Measurements from ENCODE around the gene ERMP1. TPM values are rescaled to one million over a fixed set of nuclear protein-coding genes. Genes with fewer than 3 reads are reported as not detected.
A peak's percentile ranks its signal among the peaks of the same experiment; 100 is the strongest.
"Not testable (repeated sequence)": the region's sequence is repeated elsewhere in the genome, so short reads cannot be mapped to it uniquely, and the experiment has no call there.

Gene ERMP1, protein sequence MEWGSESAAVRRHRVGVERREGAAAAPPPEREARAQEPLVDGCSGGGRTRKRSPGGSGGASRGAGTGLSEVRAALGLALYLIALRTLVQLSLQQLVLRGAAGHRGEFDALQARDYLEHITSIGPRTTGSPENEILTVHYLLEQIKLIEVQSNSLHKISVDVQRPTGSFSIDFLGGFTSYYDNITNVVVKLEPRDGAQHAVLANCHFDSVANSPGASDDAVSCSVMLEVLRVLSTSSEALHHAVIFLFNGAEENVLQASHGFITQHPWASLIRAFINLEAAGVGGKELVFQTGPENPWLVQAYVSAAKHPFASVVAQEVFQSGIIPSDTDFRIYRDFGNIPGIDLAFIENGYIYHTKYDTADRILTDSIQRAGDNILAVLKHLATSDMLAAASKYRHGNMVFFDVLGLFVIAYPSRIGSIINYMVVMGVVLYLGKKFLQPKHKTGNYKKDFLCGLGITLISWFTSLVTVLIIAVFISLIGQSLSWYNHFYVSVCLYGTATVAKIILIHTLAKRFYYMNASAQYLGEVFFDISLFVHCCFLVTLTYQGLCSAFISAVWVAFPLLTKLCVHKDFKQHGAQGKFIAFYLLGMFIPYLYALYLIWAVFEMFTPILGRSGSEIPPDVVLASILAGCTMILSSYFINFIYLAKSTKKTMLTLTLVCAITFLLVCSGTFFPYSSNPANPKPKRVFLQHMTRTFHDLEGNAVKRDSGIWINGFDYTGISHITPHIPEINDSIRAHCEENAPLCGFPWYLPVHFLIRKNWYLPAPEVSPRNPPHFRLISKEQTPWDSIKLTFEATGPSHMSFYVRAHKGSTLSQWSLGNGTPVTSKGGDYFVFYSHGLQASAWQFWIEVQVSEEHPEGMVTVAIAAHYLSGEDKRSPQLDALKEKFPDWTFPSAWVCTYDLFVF
- total RNA-seq, result 61.3 TPM

DNA sequence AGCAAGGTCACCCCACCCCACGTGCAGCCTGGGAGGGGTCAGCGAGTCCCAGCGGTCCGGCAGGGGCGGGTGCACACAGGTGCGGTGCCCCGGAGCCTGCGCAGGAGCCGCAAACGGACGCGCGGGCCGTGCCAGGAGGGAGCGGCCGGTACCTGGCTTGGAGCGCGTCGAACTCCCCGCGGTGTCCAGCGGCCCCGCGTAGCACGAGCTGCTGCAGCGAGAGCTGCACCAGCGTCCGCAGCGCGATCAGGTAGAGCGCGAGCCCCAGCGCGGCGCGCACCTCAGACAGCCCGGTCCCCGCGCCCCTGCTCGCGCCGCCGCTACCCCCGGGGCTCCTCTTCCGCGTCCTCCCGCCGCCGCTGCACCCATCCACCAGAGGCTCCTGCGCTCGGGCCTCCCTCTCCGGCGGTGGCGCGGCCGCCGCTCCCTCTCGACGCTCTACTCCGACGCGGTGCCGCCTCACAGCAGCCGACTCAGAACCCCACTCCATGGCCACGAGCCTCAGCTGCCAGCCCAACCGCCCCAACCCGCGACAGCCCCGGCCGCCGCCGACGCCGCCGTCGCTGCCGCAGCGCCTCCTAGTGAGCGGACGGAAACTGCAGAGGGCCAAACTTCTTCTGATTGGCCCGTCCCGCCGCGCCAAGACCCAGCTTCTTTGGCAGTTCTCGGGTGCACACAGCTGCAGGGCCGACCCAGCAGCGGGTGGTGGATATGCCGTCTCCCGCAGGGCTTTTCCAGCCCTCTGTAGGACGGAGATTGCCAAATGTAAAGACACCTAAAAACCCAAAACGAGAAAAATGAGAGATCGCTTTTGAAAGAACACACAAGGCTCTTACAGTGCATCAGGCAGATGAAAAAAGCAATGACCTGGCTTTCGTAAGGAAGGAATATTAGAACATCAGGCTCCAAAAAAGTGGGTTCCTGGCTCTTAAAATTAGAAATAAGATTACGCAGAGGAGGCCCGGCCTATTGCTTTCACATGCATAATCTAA is at the start of gene ERMP1:
Gene ERMP1 (minus strand): TSS at position 580 of the 992 bp plus-strand sequence. CDS start 90 bp downstream, at position 490.
- peak; percentile 90 for DNase-seq (ENCODE audit: low spot score)

DNA sequence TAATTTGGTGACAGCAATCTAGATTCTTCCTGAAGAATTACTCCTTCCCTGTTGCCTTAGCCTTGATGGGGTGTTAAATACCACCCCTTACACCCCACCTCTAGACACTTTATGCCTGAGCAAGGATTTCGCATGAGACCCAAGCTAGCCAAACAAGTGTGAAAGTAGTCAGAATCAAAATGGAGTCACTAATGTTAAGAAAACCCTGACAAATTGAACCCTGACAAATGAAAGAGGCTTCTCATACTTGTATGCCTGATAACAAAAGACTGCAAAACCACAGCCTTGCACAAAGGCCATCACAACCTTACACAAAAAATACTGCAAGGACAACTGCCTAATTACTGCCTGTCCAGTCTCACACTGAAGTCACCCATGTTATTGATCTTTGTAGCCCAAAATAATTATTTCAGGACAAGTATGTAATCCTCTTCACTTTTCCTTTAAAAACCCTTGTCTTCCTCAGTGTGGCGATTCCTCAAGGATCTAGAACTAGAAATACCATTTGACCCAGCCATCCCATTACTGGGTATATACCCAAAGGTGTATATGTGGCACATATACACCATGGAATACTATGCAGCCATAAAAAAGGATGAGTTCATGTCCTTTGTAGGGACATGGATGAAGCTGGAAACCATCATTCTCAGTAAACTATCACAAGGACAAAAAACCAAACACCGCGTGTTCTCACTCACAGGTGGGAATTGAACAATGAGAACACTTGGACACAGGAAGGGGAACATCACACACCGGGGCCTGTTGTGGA is 49.5 kb upstream of the ERMP1 start:
- DNase-seq (ENCODE audit: low spot score), result not testable (repeated sequence)

DNA sequence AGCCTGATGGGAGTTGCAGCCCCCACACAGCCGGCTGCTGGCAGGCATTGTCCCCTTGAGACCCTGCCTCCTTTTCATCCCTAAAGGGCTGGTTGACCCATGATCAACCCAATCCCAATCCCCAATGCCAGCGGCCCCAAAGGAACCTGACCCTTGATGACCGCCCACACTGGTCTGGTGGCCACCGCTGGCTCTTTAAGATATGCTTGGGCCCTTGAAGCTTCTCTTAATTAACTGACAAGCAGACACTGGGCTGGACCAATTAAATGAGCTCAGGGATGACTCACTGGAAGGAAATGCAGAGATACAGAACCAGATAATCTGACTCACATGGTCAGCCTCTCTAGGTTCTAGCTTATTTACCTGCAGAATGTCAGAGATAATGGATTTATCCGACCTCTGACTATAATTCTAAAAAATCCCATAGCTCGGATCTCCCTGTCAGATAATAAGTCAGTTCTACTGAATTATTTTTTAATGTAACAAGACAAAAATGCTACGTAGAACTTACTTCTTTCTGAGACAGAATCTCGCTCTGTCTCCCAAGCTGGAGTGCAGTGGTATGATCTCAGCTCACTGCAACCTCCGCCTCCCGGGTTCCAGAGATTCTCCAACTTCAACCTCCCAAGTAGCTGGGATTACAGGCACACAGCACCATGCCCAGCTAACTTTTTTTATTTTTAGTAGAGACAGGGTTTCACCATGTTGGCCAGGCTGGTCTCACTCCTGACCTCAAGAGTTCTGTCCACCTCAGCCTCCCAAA is 46.7 kb upstream of the ERMP1 start:
- peak; percentile 33 for DNase-seq (ENCODE audit: low spot score)

DNA sequence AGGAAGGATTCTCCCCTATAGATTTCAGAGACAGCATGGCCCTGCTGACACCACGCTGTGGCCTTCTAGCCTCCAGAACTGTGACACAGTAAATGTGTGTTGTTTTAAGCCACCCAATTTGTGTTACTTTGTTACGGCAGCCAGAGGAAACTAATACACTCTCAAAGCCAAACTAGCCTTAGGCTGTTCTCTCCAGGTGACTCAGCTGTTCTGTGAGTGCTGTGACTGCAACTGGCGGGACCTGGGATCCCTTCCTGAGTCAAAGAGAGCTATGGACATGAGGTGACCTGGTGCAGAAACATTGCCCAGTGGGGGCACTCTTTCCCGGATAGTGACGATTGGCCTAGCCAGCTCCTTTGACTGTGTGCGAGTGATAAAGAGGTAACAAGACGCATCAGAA is 43.8 kb upstream of the ERMP1 start:
- DNase-seq (ENCODE audit: low spot score), result no peak

DNA sequence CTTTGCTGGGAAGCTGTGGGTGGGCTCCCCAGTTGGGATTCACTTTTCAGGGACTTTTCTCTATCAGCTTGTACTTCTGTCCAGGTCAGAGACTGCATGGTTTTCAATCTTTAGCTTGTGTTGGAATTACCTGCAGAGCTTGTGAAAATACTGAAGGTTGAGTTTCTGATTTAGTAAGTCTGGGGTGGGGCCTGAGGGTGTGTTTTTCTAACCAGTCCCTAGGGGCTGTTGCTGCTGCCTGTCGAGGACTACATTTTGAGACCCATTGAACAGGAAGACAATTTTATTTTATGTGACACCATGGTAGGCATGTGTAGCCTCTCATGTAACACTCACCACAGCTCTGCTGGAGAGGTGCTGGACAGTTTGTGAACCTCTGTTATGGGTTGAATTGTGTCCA is 43.1 kb upstream of the ERMP1 start:
- DNase-seq (ENCODE audit: low spot score), result no peak

DNA sequence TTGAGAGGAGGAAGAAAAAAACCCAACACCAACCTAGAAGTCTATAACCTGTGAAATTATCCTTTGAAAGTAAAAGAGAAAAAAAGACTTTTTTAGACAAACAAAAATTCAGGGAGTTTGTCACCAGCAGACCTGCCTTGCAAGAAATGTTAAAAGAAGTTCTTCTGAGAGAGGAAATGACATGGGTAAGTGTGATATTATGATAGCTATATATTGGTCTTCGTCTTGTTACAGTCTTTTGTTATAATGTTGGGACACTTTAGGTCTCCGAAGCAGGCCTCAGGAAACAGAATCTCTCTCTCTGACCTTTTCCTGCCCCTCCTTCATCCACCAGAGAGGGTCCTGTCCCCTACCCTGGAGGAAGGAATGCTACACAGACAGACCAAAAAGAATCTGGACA is 41.1 kb upstream of the ERMP1 start:
- DNase-seq (ENCODE audit: low spot score), result no peak

DNA sequence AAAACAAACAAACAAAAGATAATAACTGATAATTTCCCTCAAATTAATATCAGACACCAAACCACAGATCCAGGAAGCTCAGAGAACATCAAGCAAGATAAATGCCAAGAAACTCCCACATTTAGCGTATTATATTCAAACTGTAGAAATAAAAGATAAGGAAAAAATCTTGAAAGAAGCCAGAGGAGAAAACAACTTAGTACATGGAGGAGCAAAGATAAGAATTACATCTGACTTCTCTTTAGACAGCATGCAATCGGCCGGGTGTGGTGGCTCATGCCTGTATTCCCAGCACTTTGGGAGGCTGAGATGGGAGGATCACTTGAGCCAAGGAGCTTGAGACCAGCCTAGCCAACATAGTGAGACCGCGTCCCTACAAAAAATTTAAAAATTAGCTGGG is 40.5 kb upstream of the ERMP1 start:
- no peak for DNase-seq (ENCODE audit: low spot score)

DNA sequence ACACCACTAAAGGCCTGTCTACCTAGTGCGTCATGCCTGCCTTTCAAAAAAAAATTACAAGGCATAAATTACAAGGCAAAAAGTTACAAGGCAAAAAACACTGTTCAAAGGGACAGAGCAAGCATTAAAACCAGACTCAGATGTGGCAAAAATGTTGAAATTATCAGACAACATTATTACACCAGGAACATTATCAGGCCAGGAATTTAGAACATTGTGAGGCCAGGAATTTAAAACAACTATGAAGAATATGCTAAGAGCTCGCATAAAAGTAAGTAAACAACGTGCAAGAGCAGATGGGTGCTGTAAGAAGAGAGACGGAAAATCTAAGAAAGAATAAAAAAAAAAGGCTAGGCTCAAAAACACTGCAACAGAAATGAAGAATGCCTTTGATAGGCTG is 39.6 kb upstream of the ERMP1 start:
- no peak for DNase-seq (ENCODE audit: low spot score)

DNA sequence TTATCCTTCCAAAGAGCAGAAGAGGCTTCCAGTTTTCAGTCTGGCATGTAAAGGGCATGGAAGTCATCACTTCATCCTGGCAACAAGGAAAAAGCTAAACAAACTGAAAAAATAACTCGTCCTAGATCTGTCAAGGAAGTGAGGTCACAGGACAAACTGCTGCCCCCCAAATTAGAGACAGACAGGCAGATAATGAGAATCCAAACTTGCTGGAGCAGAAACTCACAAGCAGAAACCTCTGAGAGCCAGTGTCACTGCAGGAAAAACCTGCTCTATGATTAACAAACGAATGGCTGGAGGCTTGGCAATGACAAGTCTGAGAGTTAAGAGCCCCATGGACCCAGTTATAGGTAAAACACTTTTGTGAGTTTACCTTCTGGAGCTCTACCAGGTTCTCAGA is 38.9 kb upstream of the ERMP1 start:
- DNase-seq (ENCODE audit: low spot score), result no peak

DNA sequence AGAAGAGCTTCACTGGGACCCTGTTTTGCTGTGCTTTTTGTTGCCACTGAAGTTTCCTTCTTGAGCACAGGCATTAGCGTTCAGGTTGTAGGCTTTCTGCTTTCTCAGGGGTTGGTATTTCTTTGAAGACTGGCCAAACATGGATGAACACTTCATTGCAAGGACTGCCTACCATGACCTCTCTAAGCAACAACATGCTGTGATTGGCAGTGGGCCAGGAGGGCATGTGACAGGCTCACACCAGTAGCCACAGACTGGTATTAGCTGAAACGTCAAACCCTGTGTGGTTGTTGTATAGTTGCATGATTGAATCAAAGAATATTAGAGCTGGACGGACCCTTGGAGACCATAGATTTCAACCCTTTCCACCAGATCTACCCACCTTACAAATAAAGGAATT is 37.8 kb upstream of the ERMP1 start:
- peak; percentile 55 for DNase-seq (ENCODE audit: low spot score)

DNA sequence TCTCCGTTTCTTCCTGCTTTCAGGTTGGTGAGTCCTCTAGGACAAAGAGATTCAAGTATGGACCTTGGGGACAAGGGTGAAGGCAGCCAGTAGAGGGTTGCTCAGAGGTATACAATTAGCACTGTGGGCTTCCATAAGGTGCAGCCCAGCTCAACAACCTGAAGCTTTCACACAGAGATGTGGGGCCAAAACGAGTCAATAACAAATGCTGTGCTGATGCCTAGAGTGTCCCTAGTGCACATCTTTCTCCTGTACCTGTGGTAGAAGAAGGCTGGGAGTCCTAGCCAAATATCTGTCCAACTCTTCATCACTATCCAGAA is 37.1 kb upstream of the ERMP1 start:
- no peak for DNase-seq (ENCODE audit: low spot score)

DNA sequence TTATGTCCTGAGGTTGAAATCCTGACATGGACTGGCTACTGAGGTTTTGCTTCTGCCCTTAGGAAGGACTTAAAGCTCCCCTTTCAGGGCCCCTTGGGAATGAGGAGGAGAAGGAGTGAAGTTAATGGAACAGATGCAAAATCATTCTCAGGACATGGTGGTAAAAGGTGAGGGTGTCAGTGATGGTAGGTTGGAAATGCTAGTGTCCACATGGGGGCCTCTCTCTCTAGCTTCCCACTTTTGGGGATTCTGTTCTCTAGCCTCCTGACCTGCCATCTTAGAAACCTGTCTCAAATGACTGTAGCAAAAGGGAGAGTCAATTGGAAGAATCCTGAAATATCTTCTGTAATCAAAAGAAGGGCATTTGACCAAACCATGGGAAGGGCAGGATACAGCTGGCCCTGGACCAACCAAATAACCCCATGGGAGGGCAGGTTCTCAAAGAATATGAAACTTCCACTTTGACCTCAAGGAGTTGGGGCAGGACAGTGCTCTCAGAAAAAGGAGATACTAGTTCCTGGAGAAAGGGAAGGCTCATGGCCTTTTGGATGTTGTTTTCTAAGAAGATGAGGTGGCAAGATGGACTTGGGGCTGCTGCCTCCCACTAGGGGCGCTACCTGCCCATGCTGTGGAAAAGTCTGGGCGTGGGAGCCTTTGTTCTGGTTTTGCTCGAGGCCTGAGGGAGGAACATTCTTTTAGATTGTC is 36.5 kb upstream of the ERMP1 start:
- DNase-seq (ENCODE audit: low spot score), result no peak

DNA sequence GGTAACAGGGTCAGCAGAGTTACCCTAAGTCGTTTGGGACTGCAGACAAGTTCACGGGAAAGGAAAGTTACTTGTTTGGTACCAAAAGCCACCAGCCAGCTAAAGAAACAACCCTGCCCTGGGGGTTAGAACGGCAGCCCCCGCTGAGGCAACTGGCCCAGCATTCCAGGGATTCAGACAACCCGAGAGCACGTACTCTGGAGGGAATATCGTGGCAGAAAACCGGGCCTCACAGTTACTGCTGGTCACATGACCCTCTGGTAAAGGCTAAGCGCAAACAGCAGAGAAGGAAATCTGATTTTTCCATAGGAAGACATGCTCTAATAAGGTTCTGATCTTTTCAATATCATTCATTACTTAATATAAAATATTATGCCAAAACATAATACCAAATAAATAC is 35.3 kb upstream of the ERMP1 start:
- no peak for DNase-seq (ENCODE audit: low spot score)

DNA sequence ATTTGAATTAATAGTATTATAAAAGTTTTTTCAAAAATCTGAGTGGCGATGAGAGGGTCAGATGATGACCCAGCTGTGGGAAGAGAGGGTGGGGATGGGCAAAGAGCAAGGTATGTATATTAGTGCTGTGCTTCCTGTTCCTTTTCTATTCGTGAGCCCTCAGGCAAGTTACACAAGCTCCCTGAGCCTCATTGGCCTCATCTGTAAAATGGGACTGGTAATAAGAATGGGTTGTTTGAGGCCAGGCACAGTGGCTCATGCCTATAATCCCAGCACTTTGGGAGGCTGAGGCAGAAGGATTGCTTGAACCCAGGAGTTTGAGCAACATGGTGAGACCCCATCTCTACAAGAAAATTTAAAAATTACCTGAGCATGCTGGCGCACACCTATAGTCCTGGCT is 33.8 kb upstream of the ERMP1 start:
- no peak for DNase-seq (ENCODE audit: low spot score)

DNA sequence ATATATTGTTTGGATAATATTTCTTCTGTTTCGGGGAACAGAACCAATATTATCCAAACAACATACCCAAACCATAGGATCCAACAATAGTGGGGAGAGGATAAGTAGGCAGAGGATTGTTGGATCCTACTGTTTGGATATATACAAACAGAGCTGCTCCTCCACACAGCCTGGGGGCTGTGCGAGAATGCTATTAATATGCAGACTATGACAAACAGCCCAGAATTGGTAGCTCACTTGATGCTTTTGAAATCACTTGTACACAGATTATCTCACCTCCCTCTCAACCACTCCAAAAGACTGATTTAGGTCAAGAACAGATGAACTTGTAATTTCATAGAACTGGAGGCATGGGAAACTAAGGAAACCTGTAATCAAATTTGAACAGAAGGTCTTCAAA is 33.4 kb upstream of the ERMP1 start:
- no peak for DNase-seq (ENCODE audit: low spot score)

DNA sequence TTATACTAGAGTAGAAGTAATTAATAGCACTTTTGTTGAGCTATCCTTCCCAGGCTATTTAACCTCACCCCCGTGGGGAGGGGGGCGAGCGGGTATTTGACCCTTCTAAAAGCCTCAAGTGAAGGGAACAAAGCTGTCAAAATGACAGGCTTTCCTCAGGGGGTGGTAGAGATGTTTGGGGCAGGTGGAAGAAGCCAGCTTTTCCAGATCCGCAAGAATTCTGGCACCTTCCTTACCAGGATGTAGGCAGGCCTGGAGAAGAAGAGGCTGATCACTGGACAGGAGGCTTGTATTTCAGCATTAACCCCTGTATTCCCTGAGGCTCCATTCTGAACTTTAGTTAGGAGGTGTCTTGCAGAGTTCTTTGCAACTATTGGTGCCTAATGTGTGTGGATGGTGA is 31.5 kb upstream of the ERMP1 start:
- DNase-seq (ENCODE audit: low spot score), result no peak

DNA sequence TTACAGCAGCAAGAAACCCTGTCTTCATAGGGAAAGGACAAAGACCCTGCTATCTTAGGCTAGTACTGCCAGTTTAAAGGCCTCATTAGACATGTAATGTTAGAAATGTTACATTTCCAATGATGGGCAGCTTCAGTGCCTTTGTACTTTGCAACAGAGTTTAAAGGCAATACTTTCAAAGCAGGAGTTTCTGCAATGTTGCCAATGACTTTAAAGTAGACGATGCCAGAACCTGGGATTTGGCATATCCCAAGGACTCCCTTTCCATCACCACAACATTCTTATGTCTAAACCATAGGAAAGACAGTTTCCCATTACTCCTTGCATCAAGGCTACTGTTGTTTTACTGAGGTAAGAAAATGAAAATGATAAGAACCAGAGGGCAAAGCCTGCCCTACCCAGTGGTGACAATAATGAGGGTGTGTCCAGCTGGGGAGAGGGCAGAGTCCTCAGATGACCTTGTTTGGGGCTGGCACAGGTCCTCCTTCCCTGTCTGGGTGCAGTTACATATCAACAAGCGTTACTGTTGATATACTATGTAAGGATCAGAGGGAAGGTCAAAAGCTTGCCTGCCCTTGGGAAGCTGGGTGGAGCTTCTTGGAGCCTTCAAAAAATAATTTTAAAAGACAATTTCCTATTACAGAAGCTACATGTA is 30.3 kb upstream of the ERMP1 start:
- DNase-seq (ENCODE audit: low spot score), result peak; percentile 73

DNA sequence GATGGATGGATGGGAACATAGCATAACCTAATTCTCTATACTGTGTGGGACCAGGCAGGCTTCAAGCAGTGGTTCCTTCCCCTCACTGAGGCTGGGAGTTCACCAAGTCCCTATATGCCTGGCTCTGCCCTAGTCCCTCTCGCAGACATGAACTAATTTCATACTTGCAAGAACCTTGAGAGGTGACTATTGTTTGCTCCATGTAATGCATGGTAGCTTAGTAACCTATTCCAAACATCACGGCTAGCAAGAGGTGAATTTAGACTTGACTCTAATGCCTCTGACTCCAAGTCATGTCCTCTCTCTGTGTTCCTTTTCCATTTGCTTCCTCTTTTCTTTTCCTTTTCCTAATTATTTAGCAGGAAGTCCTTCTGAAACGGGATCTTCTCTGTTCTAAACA is 25.9 kb upstream of the ERMP1 start:
- DNase-seq (ENCODE audit: low spot score), result no peak

DNA sequence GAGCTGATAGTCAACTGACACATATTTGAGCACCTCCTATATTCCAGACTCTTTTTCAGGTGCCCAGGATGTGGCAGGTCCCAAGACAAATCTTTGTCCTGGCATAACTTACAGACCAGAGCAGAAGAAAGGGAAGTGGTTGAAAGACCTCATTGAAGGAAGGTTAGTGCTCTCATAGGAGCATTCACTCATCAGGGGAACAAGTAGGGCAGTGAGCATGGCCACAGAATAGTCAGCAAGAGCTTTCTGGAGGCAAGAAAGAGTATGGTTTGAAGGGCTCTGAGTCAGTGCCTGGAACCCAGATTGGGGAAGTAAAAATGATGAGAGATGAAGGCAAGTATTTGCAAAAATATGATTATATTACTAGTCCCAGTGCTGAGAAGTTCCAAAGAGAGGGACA is 25.0 kb upstream of the ERMP1 start:
- no peak for DNase-seq (ENCODE audit: low spot score)

Measured in mucosa of gallbladder (tissue), 1 donor.